ENCODE results near the gene NOMO2.
"Not testable (repeated sequence)": the region's sequence is repeated elsewhere in the genome, so short reads cannot be mapped to it uniquely, and the experiment has no call there.

GRCh38 chr16:18594880-18595279, 33.0 kb upstream of the NOMO2 start:
- TF ChIP-seq, protein P1, sequence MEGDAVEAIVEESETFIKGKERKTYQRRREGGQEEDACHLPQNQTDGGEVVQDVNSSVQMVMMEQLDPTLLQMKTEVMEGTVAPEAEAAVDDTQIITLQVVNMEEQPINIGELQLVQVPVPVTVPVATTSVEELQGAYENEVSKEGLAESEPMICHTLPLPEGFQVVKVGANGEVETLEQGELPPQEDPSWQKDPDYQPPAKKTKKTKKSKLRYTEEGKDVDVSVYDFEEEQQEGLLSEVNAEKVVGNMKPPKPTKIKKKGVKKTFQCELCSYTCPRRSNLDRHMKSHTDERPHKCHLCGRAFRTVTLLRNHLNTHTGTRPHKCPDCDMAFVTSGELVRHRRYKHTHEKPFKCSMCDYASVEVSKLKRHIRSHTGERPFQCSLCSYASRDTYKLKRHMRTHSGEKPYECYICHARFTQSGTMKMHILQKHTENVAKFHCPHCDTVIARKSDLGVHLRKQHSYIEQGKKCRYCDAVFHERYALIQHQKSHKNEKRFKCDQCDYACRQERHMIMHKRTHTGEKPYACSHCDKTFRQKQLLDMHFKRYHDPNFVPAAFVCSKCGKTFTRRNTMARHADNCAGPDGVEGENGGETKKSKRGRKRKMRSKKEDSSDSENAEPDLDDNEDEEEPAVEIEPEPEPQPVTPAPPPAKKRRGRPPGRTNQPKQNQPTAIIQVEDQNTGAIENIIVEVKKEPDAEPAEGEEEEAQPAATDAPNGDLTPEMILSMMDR (IDR thresholded peaks at IDR 0.05; ENCODE audit: low read depth, low read length, missing input control), result not testable (repeated sequence)
- TF ChIP-seq FOXA2 (IDR thresholded peaks at IDR 0.05); TAF1 (conservative IDR thresholded peaks at IDR 0.05); SP1 (IDR thresholded peaks at IDR 0.05); MAX (IDR thresholded peaks at IDR 0.05); HNF4A (conservative IDR thresholded peaks at IDR 0.05); GABPA (IDR thresholded peaks at IDR 0.05 in 1 of 2, conservative IDR thresholded peaks at IDR 0.05 in 1 of 2); EGR1 (IDR thresholded peaks at IDR 0.05; ENCODE audit: low read depth in 2 of 2); RAD21 (IDR thresholded peaks at IDR 0.05); FOXA1 (IDR thresholded peaks at IDR 0.05); ATF3 (IDR thresholded peaks at IDR 0.05); RXRA (IDR thresholded peaks at IDR 0.05): not testable (repeated sequence)
- TF ChIP-seq, protein P2, sequence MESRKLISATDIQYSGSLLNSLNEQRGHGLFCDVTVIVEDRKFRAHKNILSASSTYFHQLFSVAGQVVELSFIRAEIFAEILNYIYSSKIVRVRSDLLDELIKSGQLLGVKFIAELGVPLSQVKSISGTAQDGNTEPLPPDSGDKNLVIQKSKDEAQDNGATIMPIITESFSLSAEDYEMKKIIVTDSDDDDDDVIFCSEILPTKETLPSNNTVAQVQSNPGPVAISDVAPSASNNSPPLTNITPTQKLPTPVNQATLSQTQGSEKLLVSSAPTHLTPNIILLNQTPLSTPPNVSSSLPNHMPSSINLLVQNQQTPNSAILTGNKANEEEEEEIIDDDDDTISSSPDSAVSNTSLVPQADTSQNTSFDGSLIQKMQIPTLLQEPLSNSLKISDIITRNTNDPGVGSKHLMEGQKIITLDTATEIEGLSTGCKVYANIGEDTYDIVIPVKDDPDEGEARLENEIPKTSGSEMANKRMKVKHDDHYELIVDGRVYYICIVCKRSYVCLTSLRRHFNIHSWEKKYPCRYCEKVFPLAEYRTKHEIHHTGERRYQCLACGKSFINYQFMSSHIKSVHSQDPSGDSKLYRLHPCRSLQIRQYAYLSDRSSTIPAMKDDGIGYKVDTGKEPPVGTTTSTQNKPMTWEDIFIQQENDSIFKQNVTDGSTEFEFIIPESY (IDR thresholded peaks at IDR 0.05), result not testable (repeated sequence)
- TF ChIP-seq, protein P3, sequence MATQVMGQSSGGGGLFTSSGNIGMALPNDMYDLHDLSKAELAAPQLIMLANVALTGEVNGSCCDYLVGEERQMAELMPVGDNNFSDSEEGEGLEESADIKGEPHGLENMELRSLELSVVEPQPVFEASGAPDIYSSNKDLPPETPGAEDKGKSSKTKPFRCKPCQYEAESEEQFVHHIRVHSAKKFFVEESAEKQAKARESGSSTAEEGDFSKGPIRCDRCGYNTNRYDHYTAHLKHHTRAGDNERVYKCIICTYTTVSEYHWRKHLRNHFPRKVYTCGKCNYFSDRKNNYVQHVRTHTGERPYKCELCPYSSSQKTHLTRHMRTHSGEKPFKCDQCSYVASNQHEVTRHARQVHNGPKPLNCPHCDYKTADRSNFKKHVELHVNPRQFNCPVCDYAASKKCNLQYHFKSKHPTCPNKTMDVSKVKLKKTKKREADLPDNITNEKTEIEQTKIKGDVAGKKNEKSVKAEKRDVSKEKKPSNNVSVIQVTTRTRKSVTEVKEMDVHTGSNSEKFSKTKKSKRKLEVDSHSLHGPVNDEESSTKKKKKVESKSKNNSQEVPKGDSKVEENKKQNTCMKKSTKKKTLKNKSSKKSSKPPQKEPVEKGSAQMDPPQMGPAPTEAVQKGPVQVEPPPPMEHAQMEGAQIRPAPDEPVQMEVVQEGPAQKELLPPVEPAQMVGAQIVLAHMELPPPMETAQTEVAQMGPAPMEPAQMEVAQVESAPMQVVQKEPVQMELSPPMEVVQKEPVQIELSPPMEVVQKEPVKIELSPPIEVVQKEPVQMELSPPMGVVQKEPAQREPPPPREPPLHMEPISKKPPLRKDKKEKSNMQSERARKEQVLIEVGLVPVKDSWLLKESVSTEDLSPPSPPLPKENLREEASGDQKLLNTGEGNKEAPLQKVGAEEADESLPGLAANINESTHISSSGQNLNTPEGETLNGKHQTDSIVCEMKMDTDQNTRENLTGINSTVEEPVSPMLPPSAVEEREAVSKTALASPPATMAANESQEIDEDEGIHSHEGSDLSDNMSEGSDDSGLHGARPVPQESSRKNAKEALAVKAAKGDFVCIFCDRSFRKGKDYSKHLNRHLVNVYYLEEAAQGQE (IDR thresholded peaks at IDR 0.05), result not testable (repeated sequence)

Measured in liver (tissue), 3 donors.